ENCODE data around the gene HFE.
A peak's percentile ranks its signal among the peaks of the same experiment; 100 is the strongest.
"Not testable (repeated sequence)": the region's sequence is repeated elsewhere in the genome, so short reads cannot be mapped to it uniquely, and the experiment has no call there.

The HFE gene

DNA sequence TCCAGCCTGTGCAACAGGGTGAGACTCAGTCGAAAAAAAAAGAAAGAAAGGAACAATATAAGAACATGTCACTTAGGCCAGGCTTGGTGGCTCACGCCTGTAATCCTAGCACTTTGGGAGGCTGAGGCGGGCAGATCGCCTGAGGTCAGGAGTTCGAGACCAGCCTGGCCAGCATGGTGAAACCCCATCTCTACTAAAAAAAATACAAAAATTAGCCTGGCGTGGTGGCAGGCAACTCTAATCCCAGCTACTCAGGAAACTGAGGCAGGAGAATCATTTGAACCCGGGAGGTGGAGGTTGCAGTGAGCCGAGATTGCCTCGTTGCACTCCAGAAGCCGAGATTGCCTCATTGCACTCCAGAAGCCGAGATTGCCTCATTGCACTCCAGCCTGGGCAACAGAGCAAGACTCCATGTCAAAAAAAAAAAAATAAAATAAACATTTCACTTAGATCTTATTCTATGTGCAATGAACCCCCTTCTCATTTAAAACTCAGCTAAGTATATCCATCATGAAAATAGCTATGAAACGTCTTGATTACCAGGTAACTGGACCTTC lies 28.7 kb upstream of the HFE start:
- DNase-seq (ENCODE audit: low read depth in 2 of 2): not testable (repeated sequence)

DNA sequence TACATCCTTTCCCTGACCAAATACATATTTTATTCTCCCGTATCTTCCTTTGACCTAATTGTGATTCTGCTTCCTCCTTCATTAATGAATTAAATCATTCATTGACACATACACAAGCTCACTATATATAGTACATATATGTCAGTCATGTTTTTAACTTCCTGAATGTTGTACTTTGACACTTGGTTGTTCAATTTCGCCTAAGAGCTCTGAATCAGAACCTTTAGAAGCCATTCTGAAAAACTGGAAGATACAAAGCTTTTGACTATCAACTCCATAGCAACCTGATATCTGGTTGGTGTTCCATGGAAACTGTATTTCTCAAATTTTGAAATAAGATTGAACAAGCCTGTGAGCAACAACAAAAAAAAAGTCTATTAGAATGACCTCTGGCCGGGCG lies 27.3 kb upstream of the HFE start:
- DNase-seq (ENCODE audit: low read depth in 2 of 2): no peak

DNA sequence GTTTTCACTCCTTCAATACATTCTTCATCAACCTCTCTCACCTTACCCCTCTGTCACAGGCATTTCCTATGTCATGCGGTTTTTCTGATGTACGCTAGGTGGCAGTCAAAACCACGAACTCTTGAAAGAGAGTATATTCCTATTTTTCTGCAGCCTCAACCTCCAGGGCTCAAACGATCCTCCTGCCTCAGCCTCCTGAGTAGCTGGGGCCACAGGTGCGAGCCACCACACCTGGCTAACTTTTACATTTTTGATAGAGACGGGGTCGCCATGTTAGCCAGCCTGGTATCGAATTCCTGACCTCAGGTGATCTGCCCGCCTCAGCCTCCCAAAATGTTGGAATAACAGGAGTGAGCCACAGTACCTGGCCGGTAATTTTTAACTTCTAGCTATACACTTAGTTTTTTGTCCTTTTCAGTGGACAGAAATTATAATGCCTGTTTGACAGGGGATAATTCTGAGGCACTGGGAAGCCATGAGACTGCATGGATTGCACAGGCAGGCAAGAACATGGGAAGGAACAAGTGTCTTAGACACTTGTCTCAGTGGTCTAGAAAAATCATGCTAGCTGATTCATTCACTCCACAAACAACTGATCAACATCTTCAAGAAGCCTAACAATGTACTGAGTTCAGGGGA lies 22.5 kb upstream of the HFE start:
- no peak for DNase-seq (ENCODE audit: low read depth in 2 of 2)

DNA sequence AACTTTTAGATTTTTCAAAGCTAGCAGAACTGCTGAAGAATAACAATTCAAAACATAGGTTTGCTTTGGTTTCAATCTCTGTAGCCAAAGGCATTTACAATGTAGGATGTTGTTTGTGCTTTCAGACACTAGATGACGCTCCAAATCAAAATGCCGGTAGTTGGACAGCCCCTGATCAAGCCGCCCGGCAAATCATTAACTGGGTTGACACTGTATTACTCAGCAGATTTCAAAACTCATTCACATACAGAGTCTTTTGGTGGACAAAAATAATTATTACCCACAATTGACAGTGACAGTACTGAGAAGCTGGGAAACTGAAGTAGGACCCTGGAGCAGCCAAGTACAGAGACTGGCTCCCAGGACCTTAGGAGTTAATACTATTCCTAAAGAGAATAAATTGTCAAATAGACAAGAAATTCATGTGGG lies 21.3 kb upstream of the HFE start:
- peak in 1 of 2 experiments; percentile 56 for DNase-seq (ENCODE audit: low read depth in 2 of 2)

GRCh38 chr6:26067367-26067766 lies 19.9 kb upstream of the HFE start:
- no peak for DNase-seq (ENCODE audit: low read depth in 2 of 2)

DNA sequence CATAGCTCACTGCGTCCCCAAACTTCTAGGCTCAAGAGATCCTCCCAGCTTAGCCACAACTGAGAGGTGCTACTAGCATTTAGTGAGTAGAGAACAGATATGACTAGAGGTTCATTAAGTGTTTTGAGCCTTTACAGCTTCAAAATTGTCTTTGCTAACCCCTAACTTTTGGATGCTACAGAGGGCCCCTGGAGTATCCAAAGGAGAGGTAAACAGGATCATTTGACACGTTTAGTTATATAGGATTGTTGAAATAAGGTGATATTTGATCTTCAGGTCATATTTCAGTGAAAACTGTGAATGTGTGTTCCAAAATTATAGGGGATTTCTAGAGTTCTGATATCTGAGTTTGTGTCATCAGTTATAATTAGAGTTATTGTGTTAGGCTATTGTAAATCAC lies 19.2 kb upstream of the HFE start:
- no peak for DNase-seq (ENCODE audit: low read depth in 2 of 2)

DNA sequence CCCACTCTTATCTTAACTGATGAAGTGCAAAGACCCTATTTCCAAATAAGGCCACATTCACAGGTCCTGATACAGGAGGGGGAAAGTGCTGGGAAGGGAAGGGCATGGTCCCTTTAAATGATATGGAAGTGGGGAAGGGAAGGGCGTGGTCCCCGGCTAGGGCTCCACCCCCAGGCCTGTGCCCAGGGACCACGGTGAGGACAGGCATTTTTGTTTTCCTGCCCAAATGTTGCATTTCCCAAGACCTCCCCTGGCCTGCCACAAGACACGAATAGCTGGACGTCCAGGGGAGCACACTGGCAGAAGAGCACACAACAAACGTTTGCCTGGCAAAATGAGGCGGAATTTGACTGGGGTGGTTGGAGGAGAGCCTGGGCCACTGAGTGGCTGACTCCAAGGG lies 16.1 kb upstream of the HFE start:
- DNase-seq (ENCODE audit: low read depth in 2 of 2): no peak

GRCh38 chr6:26075063-26075717 lies 12.0 kb upstream of the HFE start:
- DNase-seq (ENCODE audit: low read depth in 2 of 2): no peak

GRCh38 chr6:26078066-26078465 lies 9.2 kb upstream of the HFE start:
- not testable (repeated sequence) for DNase-seq (ENCODE audit: low read depth in 2 of 2)

GRCh38 chr6:26081096-26081495 lies 6.1 kb upstream of the HFE start:
- DNase-seq (ENCODE audit: low read depth in 2 of 2): not testable (repeated sequence)

- DNase-seq (ENCODE audit: low read depth in 2 of 2): no peak
Observed at GRCh38 chr6:26086211-26086610, 1.0 kb upstream of the HFE start.

DNA sequence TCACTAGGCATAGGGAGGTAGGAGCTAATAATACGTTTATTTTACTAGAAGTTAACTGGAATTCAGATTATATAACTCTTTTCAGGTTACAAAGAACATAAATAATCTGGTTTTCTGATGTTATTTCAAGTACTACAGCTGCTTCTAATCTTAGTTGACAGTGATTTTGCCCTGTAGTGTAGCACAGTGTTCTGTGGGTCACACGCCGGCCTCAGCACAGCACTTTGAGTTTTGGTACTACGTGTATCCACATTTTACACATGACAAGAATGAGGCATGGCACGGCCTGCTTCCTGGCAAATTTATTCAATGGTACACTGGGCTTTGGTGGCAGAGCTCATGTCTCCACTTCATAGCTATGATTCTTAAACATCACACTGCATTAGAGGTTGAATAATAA lies 1.1 kb downstream of the HFE start:
- DNase-seq (ENCODE audit: low read depth in 2 of 2): no peak

DNA sequence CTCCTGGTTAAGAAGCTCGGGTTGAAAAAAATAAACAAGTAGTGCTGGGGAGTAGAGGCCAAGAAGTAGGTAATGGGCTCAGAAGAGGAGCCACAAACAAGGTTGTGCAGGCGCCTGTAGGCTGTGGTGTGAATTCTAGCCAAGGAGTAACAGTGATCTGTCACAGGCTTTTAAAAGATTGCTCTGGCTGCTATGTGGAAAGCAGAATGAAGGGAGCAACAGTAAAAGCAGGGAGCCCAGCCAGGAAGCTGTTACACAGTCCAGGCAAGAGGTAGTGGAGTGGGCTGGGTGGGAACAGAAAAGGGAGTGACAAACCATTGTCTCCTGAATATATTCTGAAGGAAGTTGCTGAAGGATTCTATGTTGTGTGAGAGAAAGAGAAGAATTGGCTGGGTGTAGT lies 2.0 kb downstream of the HFE start:
- DNase-seq (ENCODE audit: low read depth in 2 of 2): no peak

GRCh38 chr6:26092443-26092842 lies 5.2 kb downstream of the HFE start:
- no peak for DNase-seq (ENCODE audit: low read depth in 2 of 2)

DNA sequence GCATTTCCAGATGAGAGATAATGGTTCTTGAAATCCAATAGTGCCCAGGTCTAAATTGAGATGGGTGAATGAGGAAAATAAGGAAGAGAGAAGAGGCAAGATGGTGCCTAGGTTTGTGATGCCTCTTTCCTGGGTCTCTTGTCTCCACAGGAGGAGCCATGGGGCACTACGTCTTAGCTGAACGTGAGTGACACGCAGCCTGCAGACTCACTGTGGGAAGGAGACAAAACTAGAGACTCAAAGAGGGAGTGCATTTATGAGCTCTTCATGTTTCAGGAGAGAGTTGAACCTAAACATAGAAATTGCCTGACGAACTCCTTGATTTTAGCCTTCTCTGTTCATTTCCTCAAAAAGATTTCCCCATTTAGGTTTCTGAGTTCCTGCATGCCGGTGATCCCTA lies 6.8 kb downstream of the HFE start:
- DNase-seq (ENCODE audit: low read depth in 2 of 2): no peak

- DNase-seq (ENCODE audit: low read depth in 2 of 2): no peak
Observed at GRCh38 chr6:26097268-26097875, 10.1 kb downstream of the HFE start.

DNA sequence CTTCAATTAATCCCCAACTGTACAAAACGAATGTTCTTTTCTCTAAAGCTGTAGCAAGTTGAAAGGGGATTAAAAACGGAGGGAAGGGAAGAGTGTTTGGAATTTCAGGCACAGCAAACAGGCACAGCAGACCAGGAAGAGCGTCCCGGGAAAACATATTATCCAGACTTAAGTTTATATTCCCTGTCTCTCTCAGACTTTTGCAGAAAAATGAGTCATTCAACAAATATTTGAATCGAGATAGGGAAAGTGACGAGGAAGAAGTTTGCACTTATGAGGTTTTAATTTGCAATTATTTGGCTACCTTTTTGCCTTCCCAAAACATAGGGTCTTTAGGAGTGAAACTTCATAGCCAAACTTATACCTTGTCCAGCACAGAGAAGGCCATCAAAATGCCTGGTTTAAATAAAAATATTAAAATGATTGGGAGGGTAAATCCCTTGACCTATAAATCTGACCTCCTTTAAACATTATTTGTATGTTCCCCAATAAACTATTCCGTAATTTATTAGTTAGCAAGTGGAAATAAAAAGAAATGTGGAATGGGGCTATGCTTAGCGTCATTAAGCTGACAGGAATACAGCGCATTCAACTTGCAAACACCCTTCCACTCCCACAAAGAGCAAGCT lies 16.0 kb downstream of the HFE start:
- no peak for DNase-seq (ENCODE audit: low read depth in 2 of 2)

DNA sequence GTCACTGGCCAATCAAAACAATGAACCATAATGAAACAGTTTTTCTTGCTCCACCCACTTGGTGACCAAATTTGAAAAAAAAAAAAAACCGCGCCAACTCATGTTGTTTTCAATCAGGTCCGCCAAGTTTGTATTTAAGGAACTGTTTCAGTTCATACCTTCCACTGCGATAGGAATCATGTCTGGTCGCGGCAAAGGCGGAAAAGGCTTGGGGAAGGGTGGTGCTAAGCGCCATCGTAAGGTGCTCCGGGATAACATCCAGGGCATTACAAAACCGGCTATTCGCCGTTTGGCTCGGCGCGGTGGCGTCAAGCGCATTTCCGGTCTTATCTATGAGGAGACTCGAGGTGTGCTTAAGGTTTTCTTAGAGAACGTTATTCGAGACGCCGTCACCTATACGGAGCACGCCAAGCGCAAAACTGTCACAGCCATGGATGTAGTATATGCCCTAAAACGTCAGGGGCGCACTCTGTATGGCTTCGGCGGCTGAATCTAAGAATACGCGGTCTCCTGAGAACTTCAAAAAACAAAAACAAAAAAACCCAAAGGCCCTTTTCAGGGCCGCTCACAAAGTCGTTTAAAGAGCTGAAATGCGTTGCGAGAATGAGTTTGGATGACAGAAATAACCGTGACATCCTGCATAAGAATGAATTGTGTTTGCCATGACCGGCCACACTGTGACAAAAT lies 16.7 kb downstream of the HFE start:
- DNase-seq (ENCODE audit: low read depth in 2 of 2): peak; percentile 93 to 94

DNA sequence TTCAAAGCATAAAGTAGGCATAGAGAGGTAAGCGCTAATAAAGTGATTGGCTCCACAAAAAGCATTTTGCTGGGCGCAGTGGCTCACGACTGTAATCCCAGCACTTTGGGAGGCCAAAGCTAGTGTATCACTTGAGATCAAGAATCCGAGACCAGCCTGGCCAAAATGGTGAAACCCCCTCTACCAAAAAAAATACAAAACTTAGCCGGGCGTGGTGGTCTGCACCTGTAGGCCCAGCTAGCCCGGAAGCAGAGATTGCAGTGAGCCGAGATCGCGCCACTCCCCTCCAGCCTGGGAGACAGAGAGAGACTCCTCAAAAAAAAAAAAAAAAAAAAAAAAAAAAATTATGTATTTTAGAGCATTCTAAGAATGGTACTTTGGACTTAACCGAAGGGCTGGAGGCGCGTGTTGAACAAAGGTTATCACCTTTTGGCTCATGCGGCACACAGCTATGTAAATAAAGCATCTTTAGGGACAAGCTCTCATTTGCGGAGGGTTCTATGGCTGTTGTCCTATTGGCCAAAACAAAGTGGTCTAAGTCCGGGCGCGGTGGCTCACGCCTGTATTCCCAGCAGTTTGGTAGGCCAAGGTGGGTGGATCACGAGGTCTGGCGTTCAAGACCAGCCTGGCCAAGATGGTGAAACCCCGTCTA lies 17.4 kb downstream of the HFE start:
- DNase-seq (ENCODE audit: low read depth in 2 of 2): no peak

GRCh38 chr6:26105109-26105730 lies 18.0 kb downstream of the HFE start:
- no peak for DNase-seq (ENCODE audit: low read depth in 2 of 2)

- DNase-seq (ENCODE audit: low read depth in 2 of 2): no peak
Observed at GRCh38 chr6:26105842-26106241, 18.6 kb downstream of the HFE start.

All from fibroblast of skin of left biceps (primary cell).